ENCODE data around the gene DGCR2.
"Not testable (repeated sequence)": the region's sequence is repeated elsewhere in the genome, so short reads cannot be mapped to it uniquely, and the experiment has no call there.

Gene DGCR2

DNA sequence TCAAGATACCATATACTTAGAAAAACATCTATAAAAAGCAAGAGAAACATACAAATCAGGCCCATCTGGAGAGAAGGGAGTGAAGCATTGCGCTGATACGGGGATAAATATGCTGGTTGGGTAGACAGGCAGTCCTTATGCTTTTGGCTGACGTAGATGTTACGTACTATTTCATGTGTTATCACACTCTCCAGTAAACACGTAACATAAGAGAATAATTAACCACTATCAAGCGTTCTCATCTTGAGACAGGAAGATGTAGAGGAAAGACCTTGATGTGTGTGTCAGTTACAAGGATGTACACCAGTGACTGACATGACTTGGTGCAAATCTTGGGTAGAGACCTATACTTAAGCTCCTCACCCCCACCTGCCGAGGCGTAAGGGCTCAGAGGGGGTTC is 99.5 kb downstream of the DGCR2 start:
- no peak for DNase-seq

GRCh38 chr22:19019679-19020032 is 102.6 kb downstream of the DGCR2 start:
- no peak for DNase-seq

- DNase-seq = no peak
These were observed 103.1 kb downstream of the DGCR2 start for GRCh38 chr22:19019029-19019678.

- DNase-seq = no peak
These were observed 104.0 kb downstream of the DGCR2 start for GRCh38 chr22:19018256-19018655.

GRCh38 chr22:19016081-19016766 is 106.0 kb downstream of the DGCR2 start:
- no peak for DNase-seq

DNA sequence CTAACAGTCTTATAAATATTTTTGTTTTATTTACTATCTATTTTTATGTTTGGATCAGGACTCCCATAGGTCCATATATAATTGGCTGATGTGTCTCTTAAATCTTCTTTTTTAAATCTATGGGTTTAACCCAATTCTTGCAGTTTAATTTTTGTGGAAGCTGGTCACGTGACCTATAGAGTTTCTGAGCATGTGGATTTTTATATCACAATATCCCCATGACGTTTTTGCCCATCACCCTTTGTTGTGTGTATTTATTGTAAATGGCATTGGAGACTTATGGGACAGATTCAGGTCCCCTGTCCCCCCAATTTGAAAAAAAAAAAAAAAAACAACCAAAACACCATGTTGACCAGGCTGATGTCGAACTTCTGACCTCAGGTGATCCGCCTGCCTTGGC is 107.3 kb downstream of the DGCR2 start:
- DNase-seq = no peak

DNA sequence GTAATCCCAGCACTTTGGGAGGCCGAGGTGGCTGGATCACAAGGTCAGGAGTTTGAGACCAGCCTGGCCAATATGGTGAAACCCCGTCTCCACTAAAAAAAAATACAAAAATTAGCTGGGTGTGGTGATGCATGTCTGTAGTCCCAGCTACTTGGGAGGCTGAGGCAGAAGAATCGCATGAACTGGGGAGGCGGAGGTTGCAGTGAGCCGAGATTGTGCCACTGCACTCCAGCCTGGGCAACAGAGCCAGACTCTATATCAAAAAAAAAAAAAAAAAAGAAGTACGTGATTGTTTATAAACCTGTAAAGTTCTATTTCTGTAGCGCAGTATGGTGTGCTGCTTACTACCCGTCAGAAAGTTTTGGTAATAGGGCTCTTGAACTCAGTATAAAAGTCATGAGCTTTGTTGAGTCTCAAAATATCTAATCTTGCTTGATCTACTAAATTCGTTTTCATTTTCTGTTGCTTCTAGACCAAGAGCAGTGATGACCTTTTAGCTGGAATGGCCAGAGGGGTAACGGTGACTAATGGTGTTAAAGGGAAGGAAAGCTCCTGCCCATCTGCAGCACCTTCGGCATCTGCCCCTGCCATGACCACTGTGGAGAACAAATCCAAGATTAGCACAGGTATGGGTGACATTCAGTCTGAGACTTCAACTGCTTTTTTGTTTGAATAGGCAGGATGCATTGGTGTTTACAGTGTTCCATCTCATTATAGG is 108.2 kb downstream of the DGCR2 start:
- DNase-seq = not testable (repeated sequence)

- not testable (repeated sequence) for DNase-seq
These were observed 108.8 kb downstream of the DGCR2 start for GRCh38 chr22:19013411-19013810.

DNA sequence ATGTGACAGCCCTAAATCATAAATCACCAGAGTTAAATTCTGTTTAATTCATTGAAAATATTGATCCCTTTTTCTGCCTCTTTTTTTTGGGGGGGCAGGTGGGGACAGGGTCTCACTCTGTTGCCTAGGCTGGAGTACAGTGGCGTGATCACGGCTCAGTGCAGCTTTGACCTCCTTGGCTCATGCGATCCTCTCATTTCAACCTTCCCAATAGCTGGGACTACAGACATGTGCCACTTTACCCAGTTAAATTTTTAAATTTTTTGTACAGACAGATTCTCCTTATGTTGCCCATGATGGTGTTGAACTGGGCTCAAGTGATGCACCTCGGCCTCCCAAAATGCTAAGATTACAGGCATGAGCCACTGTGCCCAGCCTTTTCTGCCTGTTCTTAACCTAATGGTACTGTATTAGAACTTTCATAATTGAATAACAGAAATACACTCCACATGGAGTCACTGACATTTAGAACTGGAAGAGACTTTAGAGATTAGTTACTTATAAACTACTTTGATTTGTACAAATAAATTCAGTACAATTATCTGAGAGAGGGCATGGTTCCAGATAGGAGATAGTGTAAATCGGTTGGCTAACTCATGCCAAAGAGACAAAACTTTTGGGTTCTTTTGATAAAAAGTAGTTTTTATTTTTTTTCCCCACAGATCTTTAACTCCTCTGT is 109.8 kb downstream of the DGCR2 start:
- no peak for DNase-seq

DNA sequence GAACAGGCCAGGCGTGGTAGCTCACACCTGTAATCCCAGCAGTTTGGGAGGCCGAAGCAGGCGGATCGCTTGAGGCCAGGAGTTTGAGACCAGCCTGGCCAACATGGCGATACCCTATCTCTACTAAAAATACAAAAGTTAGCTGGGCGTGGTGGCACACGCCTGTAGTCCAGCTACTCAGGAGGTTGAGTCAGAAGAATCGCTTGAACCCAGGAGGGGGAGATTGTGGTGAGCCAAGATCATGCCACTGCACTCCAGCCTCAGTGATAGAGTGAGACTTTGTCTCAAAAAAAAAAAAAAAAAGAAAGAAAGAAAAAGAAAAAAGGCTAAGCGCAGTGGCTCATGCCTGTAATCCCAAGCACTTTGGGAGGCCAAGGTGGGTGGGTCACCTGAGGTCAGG is 110.6 kb downstream of the DGCR2 start:
- DNase-seq = not testable (repeated sequence)

DNA sequence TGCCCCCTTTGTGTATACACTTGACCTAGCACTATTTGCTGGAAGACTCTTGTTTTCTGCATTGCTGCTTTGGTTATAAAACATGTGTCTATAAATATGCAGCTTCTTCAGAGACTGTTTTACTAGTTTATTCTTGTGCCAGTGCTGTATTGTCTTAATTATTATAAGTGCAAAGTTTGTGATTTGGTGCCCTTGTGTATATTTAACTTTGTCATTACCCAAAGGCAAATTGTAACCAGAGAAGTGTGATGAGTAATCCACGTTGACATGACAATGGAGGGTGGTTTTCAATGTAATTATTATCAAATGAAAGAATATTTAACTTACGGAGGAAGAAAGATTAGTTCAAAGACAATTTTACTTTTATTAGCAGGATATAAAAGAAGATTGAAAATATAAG is 111.1 kb downstream of the DGCR2 start:
- DNase-seq = no peak

- DNase-seq = no peak
These were observed 116.3 kb downstream of the DGCR2 start for GRCh38 chr22:19005905-19006304.

DNA sequence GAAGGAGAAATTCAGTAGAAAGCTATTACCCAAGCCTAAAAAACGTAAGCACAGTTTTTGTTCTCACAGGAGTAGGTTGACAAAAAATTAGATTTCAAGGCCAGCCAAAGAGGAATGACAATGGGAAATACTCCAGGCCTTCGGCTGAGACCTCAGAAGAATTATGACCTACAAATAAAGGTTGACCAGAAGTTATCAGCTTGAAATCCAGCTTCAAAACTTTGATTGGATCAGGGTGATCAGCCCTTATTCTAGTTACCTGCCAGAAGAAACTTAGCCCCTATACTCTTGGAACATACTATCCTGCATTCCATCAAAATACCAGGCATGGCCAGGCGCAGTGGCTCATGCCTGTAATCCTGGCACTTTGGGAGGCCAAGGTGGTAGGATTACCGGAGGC is 117.7 kb downstream of the DGCR2 start:
- DNase-seq = no peak

GRCh38 chr22:19003508-19003907 is 118.7 kb downstream of the DGCR2 start:
- no peak for DNase-seq

- DNase-seq = no peak
These were observed 119.6 kb downstream of the DGCR2 start for GRCh38 chr22:19002684-19003038.

DNA sequence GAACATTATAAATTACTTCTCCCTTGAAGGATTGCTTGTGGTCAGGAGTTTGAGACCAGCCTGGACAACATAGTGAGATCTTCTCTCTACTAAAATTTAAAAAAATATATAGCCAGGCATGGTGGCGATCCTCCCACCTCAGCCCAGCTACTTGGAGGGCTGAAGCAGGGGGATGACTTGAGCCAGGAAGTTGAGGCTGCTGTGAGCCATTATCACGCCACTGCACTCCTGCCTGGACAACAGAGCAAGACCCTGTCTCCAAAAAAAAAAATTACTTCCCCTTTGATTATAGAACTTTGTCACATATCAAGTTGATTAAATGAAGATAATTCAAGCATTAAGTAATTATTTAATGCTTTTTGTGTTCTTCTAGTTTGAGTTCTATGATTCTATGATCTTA is 121.0 kb downstream of the DGCR2 start:
- DNase-seq = no peak

- not testable (repeated sequence) for DNase-seq
These were observed 122.1 kb downstream of the DGCR2 start for GRCh38 chr22:19000106-19000505.

- no peak for DNase-seq
These were observed 122.8 kb downstream of the DGCR2 start for GRCh38 chr22:18999416-18999815.

- no peak for DNase-seq
These were observed 123.2 kb downstream of the DGCR2 start for GRCh38 chr22:18999008-18999407.

- DNase-seq = no peak
These were observed 124.3 kb downstream of the DGCR2 start for GRCh38 chr22:18997925-18998315.

GRCh38 chr22:18997306-18997924 is 124.8 kb downstream of the DGCR2 start:
- DNase-seq = no peak

DNA sequence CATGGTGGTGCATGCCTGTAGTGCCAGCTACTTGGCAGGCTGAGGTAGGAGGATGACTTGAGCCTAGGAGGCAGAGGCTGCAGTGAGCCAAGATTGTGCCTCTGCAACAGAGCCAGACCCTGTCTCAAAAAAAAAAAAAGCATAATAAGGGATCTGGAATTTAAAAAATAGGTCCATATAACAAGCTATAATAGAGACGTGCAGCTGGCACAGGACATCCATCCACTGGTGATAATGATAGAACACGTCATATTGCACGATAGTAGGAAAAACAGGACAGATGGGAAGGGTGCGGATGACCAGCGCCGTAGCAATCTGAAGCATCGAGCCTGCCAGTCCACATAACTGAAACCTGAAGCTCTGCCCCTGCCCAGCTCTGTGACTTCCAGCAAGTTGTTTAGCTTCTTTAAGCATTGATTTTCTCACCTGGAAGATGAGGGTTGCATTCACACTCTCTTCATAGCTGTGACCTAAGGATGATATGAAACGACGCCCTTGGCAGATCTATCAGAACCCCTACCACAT is 125.8 kb downstream of the DGCR2 start:
- DNase-seq = peak in 1 of 2 experiments; percentile 34

DNA sequence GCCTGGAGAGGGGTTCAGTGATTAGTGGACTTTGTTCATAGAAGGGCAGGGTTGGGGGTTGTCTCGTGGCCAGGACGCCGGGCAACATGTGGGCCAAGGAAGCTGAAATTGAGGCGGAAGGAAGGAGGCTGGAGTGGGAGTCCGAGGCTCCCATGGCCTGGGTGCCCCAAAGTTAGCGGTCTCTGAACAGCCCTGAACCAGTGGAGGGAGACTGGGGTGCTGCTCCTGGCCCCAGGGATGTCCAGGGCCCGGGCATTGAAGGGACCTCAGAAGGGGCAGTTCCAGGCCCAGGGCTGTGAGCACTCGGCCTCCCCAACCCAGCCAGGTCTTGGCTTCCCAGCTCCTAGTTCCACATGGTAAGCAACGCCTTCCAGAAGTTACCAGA is 126.9 kb downstream of the DGCR2 start:
- DNase-seq = no peak

All from cerebellar nuclear complex (tissue), 1 donor.